KMS-11 (cell line): Measurements from ENCODE around the gene PCSK6.

ENCODE experiments used
- H2AFZ ChIP-seq: fragments of 200-600 bp; sonication (generic); 2 replicates; pipeline ENCODE4 v1.6.1; 2016; ENCODE audit warnings: antibody characterized with exemption, mixed run types, low read depth
- H3K27ac ChIP-seq: fragments of 200-600 bp; sonication (generic); 2 replicates; pipeline ENCODE4 v1.6.1; 2016; ENCODE audit warnings: mild to moderate bottlenecking, mixed run types
- H3K27me3 ChIP-seq: fragments of 200-600 bp; sonication (generic); 2 replicates; pipeline ENCODE4 v1.6.1; 2017; ENCODE audit warnings: mild to moderate bottlenecking, low read depth, mixed run types, moderate library complexity; ENCODE audit not compliant: insufficient read depth
- H3K36me3 ChIP-seq: fragments of 200-600 bp; sonication (generic); 2 replicates; pipeline ENCODE4 v1.6.1; 2017; ENCODE audit warnings: mild to moderate bottlenecking, mixed run types; ENCODE audit not compliant: insufficient read depth
- H3K4me1 ChIP-seq: fragments of 200-600 bp; sonication (generic); 2 replicates; pipeline ENCODE4 v1.6.1; 2016; ENCODE audit warnings: mild to moderate bottlenecking, low read depth, mixed run types; ENCODE audit not compliant: poor library complexity, severe bottlenecking
- H3K4me2 ChIP-seq: fragments of 200-600 bp; sonication (generic); 2 replicates; pipeline ENCODE4 v1.7.0; 2016; ENCODE audit warnings: mild to moderate bottlenecking, mixed run types
- H3K4me3 ChIP-seq: fragments of 200-600 bp; sonication (generic); IDR thresholded peaks from 2 replicates; pipeline ENCODE4 v1.6.1; 2017; ENCODE audit warnings: low read depth, low read length, mixed read lengths; ENCODE audit not compliant: insufficient read depth
- H3K79me2 ChIP-seq: fragments of 200-600 bp; sonication (generic); 2 replicates; pipeline ENCODE4 v1.6.1; 2016; ENCODE audit warnings: low read depth, mixed run types; ENCODE audit not compliant: insufficient read depth
- H3K9ac ChIP-seq: fragments of 200-600 bp; sonication (generic); 2 replicates; pipeline ENCODE4 v1.6.1; 2016; ENCODE audit warnings: mild to moderate bottlenecking, mixed run types
- H4K20me1 ChIP-seq: fragments of 200-600 bp; sonication (generic); 2 replicates; pipeline ENCODE4 v1.6.1; 2016; ENCODE audit warnings: mild to moderate bottlenecking, mixed run types; ENCODE audit not compliant: insufficient read depth
- CTCF ChIP-seq: fragments of 200-600 bp; sonication (generic); conservative IDR thresholded peaks from 2 replicates; pipeline ENCODE4 v1.6.1; 2017; ENCODE audit warnings: low read depth, mild to moderate bottlenecking, antibody characterized with exemption, low read length, moderate library complexity, mixed read lengths

The PCSK6 gene

GRCh38 chr15:101470548-101471239 lies 18.8 kb downstream of the PCSK6 start:
- H3K4me2 ChIP-seq: no peak overlapping the region
- no peaks in the 10 kb centered on the region for H4K20me1 ChIP-seq
- H3K9ac ChIP-seq: no peak overlapping the region
- H3K4me3 ChIP-seq: no peak overlapping the region
- no peaks in the 10 kb centered on the region for H3K27me3 ChIP-seq
- H3K27ac ChIP-seq: no peak overlapping the region
- no peaks in the 10 kb centered on the region for H3K79me2 ChIP-seq
- H3K4me1 ChIP-seq: no peaks in the 10 kb centered on the region
- TF ChIP-seq CTCF: no peak
- no peaks in the 10 kb centered on the region for H3K36me3 ChIP-seq
- H2AFZ ChIP-seq: no peak overlapping the region

- Histone ChIP-seq H2AFZ (no peak overlapping the region), H3K27me3 (no peaks in the 10 kb centered on the region), H3K27ac (no peak overlapping the region), H3K4me3 (no peak overlapping the region), H3K4me1 (no peaks in the 10 kb centered on the region), H3K4me2 (no peak overlapping the region), H3K9ac (no peak overlapping the region), H3K36me3 (no peaks in the 10 kb centered on the region), H3K79me2 (no peaks in the 10 kb centered on the region), H4K20me1 (no peaks in the 10 kb centered on the region)
- TF ChIP-seq CTCF: no peak
Measured at GRCh38 chr15:101469520-101470288, 19.8 kb downstream of the PCSK6 start.

- no peaks in the 10 kb centered on the region for H3K79me2 ChIP-seq
- no peak overlapping the region for H3K9ac ChIP-seq
- no peaks in the 10 kb centered on the region for H3K36me3 ChIP-seq
- H3K4me2 ChIP-seq: no peak overlapping the region
- H4K20me1 ChIP-seq: no peaks in the 10 kb centered on the region
- no peaks in the 10 kb centered on the region for H3K27me3 ChIP-seq
- H2AFZ ChIP-seq: no peak overlapping the region
- H3K4me1 ChIP-seq: no peaks in the 10 kb centered on the region
- TF ChIP-seq CTCF: no peak
- H3K4me3 ChIP-seq: no peak overlapping the region
- no peak overlapping the region for H3K27ac ChIP-seq
Measured at GRCh38 chr15:101466188-101466587, 23.3 kb downstream of the PCSK6 start.

GRCh38 chr15:101464999-101465669 lies 24.4 kb downstream of the PCSK6 start:
- no peaks in the 10 kb centered on the region for H3K4me1 ChIP-seq
- H2AFZ ChIP-seq: no peak overlapping the region
- H3K9ac ChIP-seq: no peak overlapping the region
- no peak overlapping the region for H3K27ac ChIP-seq
- no peaks in the 10 kb centered on the region for H3K27me3 ChIP-seq
- no peak for TF ChIP-seq CTCF
- H3K4me2 ChIP-seq: no peak overlapping the region
- no peaks in the 10 kb centered on the region for H3K36me3 ChIP-seq
- no peak overlapping the region for H3K4me3 ChIP-seq
- H4K20me1 ChIP-seq: no peaks in the 10 kb centered on the region
- no peaks in the 10 kb centered on the region for H3K79me2 ChIP-seq
